Fibroblast of skin of left quadriceps (primary cell): Measurements from ENCODE around the gene PFKP.
"Not testable (repeated sequence)": the region's sequence is repeated elsewhere in the genome, so short reads cannot be mapped to it uniquely, and the experiment has no call there.

Source experiments
- DNase-seq, 2 experiments: peaks; one replicate each; pipeline ENCODE4 v3.0.0-alpha.2; 2013; ENCODE audit warnings: low read depth in 2 of 2

The PFKP gene

DNA sequence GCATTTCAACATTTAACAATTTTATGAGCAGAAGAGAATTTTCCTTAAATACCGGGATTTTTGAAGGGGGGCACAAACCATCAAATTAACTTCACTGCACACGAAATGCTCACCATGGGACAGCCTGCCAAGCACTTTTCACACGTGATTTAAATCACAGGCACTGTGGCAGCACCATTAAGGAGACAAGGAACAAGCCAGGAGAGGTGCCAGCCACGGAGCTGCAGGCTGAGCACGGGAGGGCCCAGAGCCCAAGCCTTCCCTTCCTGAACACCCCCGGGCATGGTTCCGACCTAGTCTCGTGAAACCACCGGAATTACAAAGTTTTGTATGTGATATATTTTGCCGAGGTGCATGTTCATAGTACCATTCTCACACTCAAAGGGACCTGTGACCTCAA lies 91.8 kb downstream of the PFKP start:
- no peak for DNase-seq

DNA sequence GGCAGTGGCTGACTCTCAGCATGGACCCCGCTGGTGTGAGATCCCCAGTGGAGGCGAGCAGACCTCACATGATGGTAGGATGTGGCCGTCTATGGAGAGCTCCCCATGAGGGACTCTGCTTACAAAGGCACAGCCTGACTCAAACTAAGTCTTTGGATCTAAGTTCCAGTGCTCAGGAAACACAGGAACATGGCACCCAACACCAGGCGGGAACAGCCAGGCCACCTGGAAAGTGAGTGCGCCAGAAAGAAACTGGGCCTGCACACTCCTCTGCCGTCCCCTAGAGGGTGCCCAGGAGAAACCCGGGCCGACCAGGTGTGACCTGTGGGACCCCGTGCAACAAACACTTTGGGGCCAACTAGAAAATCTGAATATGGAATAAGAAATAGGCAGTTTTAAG lies 95.2 kb downstream of the PFKP start:
- DNase-seq: no peak

DNA sequence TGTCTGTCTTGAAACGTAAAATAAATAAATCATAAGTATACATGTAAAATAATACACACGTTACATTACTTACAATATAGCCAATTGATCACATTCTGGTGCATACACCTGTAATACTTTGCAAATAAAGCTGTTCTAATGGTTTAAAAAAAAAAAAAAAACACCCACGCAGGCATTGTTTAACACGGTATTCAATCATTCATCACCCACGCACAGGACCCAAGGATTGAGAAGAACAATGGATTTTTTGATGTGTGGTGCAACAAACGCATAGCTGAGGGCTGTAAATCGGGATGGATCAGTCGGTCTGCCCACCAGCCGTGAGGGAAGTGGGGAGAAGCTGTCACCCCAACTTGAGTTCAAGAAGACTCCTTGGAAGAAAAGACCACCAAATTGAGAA lies 96.5 kb downstream of the PFKP start:
- DNase-seq: no peak

DNA sequence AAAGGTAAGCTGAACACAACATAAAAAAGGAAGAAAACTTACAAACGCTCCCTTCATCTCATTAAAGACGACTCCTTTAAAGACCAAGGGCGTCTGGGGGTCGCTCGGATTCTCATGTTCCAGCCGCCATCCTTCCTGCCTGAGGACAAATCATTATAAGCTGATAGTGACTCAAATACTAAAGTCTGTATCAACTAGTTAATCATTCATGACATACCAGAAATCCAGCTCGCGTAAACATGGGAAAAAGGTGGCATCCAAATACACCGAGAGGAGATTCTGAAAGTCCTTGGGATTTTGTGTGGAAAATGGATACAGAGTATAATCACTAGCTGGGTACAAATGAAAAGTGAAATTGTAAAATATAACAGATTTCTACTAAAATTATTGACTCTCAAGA lies 97.8 kb downstream of the PFKP start:
- no peak for DNase-seq

DNA sequence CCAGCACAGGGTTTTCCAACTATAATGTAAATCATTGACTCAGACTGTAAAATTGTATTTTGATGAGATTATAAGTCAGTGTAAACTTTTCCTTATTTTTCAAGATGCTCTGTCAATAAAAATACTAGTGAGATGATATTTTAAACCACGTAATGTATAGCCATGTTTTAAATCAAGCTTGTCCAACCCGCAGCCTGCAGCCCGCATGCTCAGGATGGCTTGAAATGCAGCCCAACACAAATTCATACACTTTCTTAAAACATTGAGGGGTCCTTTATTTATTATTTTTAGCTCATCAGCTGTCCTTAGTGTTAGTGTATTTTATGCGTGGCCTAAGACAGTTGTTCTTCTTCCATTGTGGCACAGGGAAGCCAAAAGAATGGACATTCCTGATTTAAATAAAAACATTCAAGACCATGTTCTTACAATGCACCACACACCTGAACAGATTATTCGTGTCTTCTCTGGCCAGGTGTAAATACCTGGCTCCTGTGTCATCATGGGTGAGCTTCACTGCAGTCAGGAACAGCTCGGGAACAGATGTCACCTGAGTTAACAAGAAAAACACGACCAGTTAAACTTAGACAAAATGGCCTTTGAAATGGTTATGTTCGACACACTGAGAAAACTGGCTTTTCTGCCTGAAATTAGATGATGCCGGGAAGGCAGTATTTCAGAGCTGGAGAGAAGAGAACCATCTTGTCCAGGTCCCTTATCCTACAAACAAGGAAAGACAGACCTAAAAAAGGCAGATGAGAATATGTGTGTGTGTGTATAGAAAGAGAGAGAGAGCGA lies 99.3 kb downstream of the PFKP start:
- no peak for DNase-seq

DNA sequence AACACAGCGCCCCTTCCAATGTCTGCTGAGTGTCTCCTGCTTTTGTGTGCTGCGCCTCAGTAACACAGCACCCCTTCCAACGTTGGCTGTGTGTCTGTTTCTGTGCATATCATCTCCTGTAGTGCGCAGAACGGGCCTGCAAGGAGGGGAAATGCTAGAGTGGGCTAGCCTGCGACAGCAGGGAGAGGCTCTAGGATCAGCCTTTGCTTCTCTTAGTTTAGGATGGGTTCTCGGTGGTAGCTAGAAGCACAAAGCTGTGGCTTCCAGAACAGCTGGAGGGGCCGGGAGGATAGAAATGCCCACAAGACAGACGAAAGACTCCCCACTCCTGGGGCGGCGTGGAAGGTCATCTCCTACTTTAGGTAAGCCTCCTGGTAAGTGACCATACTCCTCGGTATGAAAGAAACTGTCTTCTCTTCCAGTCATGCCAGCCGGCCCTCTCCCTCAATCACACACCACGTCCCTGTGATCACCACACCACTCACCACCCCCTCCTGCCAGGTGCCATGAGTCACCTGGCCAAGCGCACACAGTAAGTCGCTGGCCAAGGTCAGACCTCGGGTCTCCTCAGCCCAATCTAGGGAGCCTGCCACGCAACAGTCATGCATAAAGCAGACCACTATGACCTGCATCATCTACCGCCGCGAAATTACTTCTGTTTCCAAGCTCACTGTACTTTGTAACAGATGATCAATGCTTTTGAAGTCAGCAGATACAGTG lies 100.4 kb downstream of the PFKP start:
- no peak for DNase-seq

DNA sequence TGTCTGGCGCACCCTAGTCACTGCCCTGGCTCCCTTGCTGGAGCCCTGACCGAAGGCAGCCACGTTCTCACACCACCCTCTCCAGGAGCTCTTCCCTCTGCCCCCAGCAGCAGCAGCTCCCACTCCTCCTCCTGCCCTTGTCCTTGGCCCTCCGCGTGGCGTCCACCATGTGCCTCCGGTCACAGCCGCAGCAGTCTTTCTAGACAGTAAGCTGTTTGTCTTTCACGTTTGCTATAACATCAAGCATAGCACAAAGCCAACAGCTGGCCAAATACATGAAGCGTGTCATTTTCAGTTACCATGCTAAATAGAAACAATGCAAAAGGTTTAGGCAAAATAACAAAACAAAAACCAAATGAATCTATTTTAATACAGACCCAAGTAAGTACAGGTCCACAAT lies 101.9 kb downstream of the PFKP start:
- no peak for DNase-seq

DNA sequence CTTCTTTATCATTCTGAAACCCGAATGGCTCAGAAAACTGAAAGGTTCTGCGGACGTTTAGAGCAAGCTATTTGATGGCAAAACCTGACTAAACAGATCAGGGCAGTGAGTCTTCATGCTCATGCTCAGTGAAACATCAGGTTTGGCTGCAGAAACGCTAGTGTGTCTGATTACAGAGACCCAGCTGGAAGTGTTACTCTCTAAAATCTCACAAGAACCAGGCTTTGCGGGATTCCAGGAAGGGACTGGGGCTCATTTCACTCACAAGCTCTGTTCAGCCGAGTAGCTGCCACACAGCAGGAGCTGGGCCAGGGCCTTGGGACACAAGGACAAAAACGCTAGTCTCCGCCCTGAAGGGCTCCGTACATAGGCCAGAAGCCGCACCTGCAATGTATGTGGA lies 102.3 kb downstream of the PFKP start:
- no peak for DNase-seq

DNA sequence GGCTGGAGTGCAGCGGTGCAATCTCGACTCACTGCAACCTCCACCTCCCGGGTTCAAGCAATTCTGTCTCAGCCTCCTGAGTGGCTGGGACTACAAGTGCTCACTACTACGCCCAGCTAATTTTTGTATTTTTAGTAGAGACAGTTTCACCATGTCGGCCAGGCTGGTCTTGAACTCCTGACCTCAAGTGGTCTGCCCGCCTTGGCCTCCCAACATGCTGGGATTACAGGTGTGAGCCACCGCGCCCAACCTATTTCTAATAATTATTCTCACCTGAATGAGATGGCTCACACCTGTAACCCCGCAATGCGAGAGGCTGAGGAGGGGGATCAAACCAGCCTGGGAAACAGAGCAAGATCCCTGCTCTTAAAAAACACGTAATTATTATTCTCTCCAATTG lies 104.1 kb downstream of the PFKP start:
- not testable (repeated sequence) for DNase-seq

DNA sequence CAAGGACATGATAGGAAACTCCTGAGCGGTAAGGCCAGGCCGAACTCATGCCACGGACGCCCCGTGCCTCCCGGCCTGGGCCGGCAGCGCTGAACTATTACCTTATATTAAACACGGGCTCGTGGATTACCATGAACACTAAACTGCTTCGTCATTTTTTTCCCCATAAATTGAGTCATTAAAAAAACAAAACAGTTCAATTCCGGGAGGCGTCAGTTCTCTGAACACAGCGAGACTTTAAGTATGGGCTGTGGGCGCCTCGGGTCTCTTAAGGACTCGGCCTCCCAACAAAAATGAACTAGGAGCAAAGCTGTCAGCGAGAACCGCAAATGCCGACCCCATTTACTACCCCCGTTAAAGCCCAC lies 104.7 kb downstream of the PFKP start:
- DNase-seq: peak; percentile 21 to 27

DNA sequence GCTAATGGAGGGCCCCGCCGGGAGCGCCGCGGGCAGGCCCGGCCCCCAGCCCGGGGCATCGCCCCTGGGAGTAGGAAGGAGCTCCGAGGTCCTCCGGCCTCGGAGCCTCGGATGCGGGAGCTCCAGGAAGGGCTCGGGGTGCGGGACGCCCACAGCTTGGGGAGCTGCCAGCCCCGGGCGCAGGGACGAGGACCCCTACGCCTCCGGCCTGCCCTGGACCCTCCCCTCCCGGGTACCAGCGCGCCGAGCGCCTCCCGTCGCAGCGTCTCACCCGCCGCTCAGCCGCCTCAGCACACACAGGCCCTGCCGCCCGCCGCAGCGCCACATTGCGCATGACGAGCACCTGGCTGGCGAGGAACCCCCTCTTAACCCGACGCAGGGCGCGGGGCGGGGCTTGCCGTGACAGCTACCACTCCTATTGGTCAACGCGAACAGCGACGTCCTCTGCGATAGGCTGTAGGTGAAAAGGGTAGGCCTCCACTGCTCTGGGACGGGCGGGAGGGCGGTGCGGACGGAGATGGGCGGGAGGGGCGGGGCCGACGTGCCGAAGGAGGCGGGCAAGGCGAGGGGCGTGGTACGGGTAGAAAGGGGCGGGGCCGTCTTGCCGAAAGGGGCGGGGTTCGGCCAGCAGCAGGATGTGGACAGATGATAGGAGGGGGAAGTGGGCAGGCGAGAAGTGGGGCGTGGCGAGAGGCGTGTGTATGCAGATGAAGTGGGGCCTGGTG lies 105.3 kb downstream of the PFKP start, which contains the start of gene PITRM1:
TSS of gene PITRM1 (minus strand) at position 337 of the 725 bp plus-strand sequence. CDS start at position 327, 10 bp downstream.
- DNase-seq: peak; percentile 99

DNA sequence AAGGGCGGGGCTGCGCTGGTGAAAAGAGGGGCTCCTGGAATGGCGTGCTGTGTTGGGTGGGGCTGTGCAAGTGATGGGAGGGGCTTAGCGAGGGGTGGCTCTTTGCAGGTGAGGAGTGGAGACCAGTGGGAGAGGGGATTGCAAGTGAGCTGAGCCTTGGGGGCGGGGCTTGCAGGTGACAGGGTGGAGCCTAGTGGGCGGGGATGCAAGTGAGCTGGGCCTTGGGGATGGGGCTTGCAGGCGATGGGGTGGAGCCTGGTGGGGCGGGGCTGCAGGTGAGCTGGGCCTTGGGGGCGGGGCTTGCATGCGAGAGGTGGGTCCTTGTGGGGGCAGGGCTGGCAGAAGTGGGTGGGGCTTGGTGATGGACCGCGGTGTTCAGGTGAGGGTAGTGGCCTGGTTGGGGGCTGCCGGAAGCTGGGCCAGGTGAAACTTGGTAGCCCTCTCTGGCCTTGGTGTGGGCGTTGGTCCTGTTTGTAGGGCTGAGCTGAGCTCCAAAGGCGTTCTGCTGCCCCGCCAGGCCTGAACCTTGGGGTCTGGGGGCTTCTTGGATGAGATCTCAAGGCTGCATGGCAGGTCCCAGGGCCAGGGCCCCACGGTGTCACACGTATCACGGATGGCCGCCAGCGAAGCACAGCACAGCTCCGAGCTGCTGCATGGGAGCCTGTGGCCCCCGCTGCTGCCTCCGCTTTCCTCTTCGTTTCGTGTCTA lies 106.0 kb downstream of the PFKP start:
- no peak for DNase-seq

DNA sequence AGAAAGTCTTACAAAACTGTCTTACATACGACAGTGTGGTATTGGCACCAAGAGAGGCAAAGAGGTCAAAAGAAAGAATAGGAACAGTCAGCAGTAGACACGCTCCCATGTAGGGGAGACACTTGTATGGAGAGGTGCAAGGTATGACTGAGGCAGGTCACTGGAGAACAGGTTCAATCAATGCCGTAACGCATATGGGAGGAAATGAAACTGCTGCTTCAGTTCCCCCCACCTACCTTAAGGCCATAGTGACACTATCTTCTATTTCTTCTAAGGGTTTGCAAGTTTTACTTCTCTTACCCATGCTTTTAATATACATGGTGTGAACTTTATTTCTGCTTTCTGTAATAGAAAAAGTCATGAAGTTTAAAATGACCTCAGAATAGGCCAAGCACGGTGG lies 110.7 kb downstream of the PFKP start:
- DNase-seq: no peak

DNA sequence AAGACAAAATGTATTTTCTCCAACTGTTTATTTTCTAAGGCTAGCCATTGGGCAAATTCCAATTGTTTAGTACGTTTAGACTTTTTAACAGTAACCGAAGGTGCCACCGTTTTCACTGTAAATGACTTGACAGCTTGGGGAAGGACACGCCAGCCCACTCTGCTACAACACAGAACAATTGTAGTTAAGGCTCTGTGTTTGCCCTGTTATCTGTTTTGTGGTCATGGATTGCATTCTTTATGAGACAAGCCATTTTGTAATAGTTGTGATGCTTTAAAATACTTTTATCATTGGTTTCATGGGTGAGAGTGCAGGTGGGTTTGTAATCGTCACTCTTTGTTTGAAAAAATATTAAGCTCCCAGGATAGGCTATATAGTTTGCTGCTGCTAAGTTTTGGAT lies 111.8 kb downstream of the PFKP start:
- no peak for DNase-seq

DNA sequence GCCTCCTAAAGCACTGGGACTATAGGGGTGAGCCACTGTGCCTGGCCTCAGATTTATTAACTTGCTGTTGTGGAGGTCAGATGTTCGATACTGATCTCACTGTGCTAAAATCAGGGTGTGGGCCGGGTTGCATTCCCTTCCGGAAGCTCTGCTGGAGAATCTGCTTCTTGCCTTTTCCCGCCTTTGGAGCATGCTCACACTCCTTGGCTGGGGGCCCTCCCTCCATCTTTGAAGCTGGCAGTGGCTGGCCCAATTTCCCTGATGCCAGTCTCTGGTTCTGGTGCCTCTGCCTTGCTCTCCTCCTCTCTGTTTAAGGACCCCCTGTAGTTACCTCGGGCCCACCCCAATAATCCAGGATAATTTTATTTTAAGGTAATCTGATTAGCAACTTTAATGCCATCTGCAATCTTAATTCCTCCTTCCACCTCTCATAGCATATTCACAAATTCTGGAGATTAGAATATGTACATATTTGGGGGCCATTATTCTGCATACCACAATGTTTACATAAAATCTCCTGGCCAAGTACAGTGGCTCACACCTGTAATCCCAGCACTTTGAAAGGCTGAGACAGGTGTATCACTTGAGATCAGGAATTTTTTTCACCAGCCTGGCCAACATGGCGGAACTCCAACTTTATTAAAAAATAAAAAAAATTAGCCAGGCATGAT lies 113.1 kb downstream of the PFKP start:
- DNase-seq: no peak

DNA sequence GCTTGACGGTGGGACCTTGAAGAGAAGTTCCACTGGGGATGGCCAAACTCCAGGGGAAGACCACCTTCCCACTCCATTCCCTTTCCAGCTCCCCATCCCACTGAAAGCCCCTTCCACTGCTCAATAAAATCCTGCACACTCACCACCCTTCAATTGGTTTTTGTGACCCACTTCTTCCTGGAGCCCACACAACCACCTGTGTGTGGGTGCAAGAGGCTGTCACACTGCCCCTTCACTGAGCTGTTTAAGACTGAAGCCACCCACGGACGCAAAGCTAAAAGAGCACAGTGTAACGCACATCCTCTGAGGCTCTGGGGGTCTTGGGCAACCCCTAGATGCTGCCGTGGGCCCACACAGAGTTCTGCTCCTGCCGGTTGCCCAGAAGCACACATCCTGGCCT lies 118.0 kb downstream of the PFKP start:
- no peak for DNase-seq

DNA sequence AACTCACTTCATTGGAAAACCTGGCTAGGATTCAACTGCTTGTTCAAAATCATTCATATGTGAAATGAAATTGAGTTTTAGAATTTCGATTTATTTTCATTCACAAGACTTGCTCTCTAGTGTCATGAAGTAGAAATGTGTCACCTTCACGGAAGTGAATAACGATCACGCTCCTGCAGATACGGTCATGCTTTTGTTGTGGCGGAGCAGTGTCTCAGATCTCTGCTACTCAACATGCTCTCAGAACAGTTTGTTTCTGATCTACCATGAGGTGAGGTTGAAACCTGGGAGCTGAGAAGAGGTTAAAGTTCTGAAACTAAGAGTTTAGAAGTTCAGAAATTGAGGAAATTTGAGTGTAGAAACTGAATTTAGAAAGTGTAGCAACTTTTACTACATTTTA lies 119.0 kb downstream of the PFKP start:
- DNase-seq: no peak
